Amygdala (tissue), 56 donors: ENCODE measurements around the gene SEPTIN7.
A peak's percentile ranks its signal among the peaks of the same experiment; 100 is the strongest.
"Not testable (repeated sequence)": the region's sequence is repeated elsewhere in the genome, so short reads cannot be mapped to it uniquely, and the experiment has no call there.

Experiments
- DNase-seq, 56 donors: peaks; one replicate each; lab custom pipeline; 2025; lab: John Stamatoyannopoulos, UW

SEPTIN7 gene

GRCh38 chr7:35800718-35801391 is at the start of gene SEPTIN7:
Gene SEPTIN7 (plus strand): TSS chr7:35801057. CDS start chr7:35801210, 153 bp downstream.
- peak; percentile 75 to 100 (median 98) for DNase-seq

DNA sequence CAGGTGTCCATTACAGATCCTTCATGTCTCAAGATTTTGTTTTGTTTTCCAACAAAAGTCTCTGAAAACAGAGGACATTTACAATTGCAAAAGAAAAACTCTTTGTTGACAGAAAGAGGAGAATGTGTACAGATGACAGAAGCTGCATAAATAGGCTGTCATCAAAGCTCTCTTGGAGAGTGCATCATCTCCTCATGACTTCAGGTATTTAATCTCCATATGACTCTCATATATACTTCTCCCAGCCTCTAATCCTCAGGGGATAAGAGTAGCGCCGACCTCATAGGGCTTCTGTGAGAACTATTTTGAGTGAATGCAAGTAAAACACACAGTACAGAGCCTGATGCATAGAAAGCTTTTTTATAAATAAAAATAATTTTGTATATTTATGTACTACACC is 48.1 kb upstream of the SEPTIN7 start:
- no peak for DNase-seq

DNA sequence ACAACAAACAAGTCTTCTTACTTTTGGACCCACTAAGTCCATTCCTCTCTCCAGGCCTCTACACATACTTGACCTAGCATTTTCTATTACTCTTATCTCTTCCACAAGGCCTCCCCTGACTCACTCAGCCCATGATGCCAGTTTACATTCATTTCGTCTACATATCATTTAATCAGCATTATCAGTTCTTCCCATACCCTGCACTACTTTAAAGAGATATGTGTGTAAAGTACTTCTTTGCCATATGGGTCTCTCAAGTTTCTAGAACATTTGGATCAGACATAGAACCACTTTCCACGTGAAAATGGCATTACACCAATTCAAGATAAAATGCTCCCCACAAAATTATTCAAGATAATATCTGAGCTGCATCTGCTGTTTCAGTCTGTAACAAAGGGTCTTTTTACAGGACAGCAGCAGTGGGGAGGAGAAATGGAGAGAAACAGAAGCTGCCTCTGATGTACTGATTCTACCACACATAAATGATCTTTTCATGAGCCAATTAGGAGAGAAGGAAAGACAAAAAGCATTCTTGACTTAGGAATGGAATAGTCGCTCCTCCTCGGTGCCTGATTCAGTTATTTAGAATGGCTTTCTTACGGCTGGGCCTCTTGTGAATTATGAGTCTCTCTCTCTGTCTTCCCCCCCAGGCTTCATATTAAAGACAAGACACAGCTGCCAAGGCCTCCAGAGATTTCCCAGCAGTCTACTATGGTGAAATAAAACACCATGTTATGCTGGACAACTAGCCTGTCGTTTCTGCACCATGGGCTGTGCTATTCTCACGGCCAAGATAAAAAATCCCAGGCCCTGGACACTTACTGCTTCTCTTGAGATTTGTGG is 46.9 kb upstream of the SEPTIN7 start:
- DNase-seq: peak in 13 of 56 donors; percentile 10 to 73 (median 48)

GRCh38 chr7:35754741-35755140 is 46.1 kb upstream of the SEPTIN7 start:
- no peak for DNase-seq

- no peak for DNase-seq
Measured at GRCh38 chr7:35755711-35756110, 45.1 kb upstream of the SEPTIN7 start.

DNA sequence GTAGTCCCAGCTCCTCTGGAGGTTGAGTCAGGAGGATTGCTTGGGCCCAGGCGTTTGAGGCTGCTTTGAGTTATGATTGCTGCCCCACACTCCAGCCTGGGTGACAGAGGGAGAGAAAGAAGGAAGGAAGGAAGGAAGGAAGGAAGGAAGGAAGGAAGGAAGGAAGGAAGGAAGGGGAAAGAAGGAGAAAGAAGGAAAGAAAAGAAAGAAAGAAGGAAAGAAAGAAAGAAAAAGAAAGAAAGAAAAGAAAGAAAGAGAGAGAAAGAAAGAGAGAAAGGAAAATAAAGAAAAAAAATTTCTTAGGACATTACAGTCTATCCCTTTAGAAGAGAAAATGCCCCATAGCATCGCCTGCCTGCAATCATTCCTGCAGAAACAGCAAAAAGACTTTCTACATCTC is 44.4 kb upstream of the SEPTIN7 start:
- DNase-seq: not testable (repeated sequence)

DNA sequence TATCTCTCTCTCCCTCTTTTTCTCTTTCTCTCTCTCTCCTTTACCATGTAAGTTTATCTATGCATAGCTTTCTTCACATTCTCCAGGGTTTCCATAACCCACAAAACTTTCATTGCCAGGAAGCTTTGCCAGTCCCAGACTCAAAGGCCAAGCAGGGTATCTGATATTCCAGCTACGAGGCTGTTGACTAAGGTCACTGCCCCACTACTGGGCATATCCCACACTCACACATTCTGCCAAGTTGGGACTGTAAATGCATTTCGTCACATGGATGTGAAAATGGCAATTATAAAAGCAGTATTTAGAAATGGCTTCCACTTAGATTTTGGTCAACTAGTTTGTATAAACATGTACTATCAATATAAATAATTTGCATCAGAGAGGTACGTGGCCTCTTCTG is 43.3 kb upstream of the SEPTIN7 start:
- DNase-seq: no peak

GRCh38 chr7:35758421-35758820 is 42.4 kb upstream of the SEPTIN7 start:
- peak in 2 of 56 donors; percentile 5 to 26 for DNase-seq

DNA sequence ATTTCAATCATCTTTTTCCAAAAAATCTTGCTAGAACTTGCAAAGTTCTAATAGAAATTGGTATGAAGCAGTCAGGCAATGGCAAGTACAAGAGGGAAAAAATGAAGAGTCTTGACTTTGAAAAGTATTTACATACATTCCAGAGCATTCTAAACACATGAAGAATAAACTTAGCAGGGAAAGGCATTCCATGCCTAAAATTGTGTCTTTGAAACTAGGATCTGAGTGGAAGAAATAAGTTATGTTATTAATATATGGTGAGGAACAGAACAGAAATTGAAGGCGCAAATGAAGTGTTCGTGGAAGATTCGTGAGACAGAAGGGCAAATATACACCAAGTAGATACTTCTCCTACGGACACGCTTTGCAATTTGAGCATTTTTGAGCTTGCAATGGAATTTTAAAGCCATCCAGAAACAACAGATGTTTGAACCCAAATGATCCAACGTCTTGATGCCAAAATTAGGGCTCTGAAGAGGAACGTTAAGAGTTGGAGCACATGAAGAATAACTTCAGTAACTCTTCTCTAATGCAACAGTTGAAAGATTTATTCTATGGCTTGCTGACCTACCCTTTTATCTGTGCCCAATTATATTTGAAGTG is 40.6 kb upstream of the SEPTIN7 start:
- DNase-seq: no peak

DNA sequence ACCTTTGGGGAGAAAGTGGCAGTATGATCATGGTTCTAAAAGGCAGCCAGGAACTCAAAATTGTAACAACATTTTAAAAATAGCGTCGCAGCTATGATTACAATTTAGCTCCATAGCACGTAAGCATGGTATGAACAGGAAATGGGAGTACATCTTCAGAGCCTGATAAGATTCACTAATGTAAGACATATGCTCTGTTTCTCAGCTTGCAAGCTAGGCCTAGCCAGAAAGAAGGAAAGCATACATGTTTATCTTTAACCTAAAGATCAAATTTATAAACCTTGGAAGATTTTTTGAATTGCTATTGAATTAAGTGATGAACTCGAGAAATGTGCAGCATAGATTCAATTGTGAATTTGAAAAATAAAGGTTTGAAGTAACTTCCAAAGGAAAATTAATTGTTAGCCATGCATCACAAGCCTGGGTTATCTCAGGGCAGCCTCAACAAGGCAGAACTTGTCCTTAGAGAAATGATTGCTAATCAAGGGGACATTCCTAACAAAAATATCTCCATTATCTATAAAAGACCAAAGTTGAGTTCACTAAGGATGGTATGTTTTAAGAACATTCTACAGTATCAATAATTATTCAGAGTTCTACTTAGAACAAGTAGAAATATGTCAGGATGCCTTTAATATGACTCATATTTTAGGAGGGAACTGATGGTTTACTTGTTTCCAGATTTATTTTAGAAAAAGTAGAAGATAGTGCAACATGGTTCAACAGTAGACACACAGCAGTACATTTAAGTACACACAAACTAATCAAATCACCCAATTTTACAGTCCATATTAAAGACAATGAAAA is 38.8 kb upstream of the SEPTIN7 start:
- no peak for DNase-seq

DNA sequence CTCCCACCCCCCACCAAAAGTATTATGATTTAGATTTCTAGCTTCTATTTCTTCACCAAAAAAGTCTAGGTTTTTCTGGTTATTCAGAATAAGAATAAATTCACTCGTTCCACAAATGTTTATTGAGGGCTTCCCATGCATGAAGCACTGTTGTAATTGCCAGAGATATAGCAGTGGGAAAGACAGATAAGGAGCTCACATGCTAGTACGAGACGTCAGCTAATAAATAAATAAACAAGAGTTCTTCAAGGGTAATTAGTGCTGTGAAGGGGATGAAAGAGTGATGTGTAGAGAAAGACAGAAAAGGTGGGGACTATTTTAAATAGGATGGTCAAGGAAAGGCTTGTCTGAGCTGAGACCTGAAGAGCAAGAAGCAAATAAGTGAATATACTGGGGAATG is 38.1 kb upstream of the SEPTIN7 start:
- no peak for DNase-seq

DNA sequence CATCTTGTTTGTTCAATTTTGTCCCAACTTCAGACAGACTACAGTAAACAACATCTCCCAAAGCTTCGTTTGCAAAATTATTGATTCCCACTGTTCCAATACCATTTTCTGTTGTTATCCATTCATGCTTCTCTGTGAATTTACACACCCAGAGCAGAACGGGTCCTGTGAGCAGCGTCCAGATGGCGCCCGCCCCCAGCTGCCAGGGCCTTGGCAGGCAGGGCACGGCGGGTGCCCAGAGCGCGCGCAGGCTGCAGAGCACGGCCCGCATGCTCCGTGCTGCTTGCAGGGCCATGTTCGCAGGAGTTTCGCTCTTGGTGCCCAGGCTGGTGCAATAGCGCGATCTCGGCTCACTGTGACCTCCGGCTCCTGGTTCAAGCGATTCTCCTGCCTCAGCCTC is 32.5 kb upstream of the SEPTIN7 start:
- DNase-seq: peak in 18 of 56 donors; percentile 5 to 62 (median 39)

- DNase-seq: no peak
Measured at GRCh38 chr7:35771776-35772175, 29.1 kb upstream of the SEPTIN7 start.

DNA sequence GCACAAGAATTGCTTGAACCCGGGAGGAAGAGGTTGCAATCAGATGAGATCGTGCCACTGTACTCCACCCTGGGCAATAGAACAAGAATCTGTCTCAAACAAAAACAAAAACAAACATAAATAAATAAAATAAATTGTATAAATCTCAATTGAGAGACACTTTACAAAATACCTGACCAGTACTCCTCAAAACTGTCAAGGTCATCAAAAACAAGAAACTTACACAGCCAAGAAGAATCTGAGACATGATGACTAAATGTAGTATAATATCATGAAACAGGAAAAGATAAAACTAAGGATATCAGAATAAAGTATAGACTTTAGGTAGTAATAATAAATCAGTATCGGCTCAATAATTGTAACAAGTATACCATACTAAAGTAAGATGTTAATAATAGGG is 26.9 kb upstream of the SEPTIN7 start:
- DNase-seq: no peak

DNA sequence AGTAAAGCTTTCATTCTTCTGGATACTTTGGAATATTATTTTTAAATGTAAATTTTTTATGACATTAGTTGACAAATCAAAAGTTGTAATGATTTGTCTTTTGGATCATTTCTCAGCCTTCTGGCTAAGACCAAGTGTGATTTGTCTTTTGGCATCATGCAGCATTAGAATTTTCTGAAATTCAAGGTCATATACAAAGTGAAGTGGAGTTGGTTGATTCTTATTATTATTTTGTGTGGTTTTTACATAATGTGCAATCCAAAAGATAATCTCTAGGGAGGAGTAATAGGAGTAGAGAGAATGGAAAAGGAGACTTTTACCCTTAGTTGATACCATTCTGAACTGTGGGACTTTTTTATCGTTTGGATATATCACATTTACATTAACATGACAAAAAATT is 24.2 kb upstream of the SEPTIN7 start:
- DNase-seq: no peak

GRCh38 chr7:35777121-35777520 is 23.7 kb upstream of the SEPTIN7 start:
- DNase-seq: peak in 5 of 56 donors; percentile 14 to 71 (median 30)

DNA sequence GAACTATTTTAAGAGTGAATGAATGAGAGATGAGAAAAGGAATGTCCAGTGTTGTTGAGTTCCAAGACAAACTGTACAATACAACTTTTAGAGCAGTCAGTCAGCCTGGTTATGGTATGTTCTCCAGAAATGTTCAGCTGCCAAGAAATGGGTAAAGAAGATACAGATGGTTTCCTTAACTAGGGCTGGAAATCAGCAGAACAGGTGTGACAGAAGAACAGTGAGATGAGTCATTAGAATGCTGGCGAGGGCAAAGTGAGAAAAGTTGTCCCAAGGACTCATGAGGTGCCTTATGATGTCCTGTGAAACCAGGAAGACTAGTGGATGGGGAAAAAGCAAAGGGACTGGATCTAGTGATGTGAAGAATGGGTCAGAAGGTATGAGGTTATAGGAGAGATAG is 20.8 kb upstream of the SEPTIN7 start:
- DNase-seq: no peak

DNA sequence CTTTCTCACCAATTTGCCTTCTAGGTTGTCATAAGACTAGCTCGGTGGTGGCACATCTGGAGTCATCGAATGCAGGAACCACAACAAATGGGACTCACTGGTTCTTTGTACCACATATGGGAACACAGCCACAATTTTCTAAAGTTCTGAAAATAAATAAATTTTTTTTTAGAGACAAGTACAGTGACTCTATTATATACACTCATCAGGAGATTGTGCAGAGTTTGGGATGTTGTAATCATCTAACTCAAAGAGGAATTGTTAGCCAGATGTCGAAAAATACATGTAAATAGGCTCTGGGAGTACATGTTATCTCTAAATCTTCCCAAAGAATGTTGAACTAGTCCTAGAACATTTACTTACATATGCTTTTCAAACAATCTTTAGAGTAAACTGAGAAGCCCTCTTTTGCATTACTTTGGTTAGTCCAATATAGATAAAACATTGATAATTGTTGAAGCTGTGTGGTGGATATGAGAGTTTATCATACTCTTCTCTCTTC is 19.6 kb upstream of the SEPTIN7 start:
- DNase-seq: peak in 14 of 56 donors; percentile 9 to 67 (median 48)

GRCh38 chr7:35781767-35782515 is 18.9 kb upstream of the SEPTIN7 start:
- DNase-seq: no peak

- no peak for DNase-seq
Measured at GRCh38 chr7:35784332-35784731, 16.5 kb upstream of the SEPTIN7 start.
